ENCODE results near the gene HNF1B. TPM values are rescaled to one million over a fixed set of nuclear protein-coding genes. Genes with fewer than 3 reads are reported as not detected.

The HNF1B gene
- total and polyA plus RNA-seq, 4 donors = 1.6 to 5.7 (median 4.5) TPM

GRCh38 chr17:37664214-37664613 lies 80.6 kb downstream of the HNF1B start:
- no peaks in the 10 kb centered on the region for H3K9me3 ChIP-seq (ENCODE audit: control insufficient read depth in 4 of 4, low read length in 3 of 4)
- no peak overlapping the region for H3K27ac ChIP-seq (ENCODE audit: low read depth in 1 of 2, low read length in 2 of 2)
- no peak overlapping the region for H3K9ac ChIP-seq (ENCODE audit: low read depth in 1 of 2, low read length in 2 of 2)
- DNase-seq (ENCODE audit: low spot score) = no peak
- WGBS = 92% methylated on average over 3 of the region's 3 CpGs
- no peaks in the 10 kb centered on the region for H3K27me3 ChIP-seq (ENCODE audit: control insufficient read depth in 4 of 4, insufficient read depth in 4 of 4, low read length in 3 of 4)
- H3K4me3 ChIP-seq (ENCODE audit: low read depth in 1 of 3, low read length in 3 of 3) = no peak overlapping the region
- H3K4me1 ChIP-seq (ENCODE audit: control insufficient read depth in 4 of 4, insufficient read depth in 4 of 4, low read length in 3 of 4) = peaks cover 0 to 2% (median 0%) of the 10 kb centered on the region in 4 donors
- no peaks in the 10 kb centered on the region for H3K36me3 ChIP-seq (ENCODE audit: control insufficient read depth in 4 of 4, insufficient read depth in 3 of 4, low read depth in 1 of 4, low read length in 3 of 4)
- TF ChIP-seq JUND (IDR thresholded peaks at IDR 0.05) (no peak), ZBTB33 (IDR thresholded peaks at IDR 0.05) (no peak), RAD21 (IDR thresholded peaks at IDR 0.05) (no peak), ATF3 (IDR thresholded peaks at IDR 0.05) (no peak), YY1 (IDR thresholded peaks at IDR 0.05) (no peak), TAF1 (conservative IDR thresholded peaks at IDR 0.05) (no peak), NR2F2 (IDR thresholded peaks at IDR 0.05) (no peak), MAX (IDR thresholded peaks at IDR 0.05) (no peak), GABPA (IDR thresholded peaks at IDR 0.05 in 1 of 2, conservative IDR thresholded peaks at IDR 0.05 in 1 of 2) (no peak), EGR1 (IDR thresholded peaks at IDR 0.05; ENCODE audit: low read depth in 2 of 2) (no peak), FOXA1 (IDR thresholded peaks at IDR 0.05) (no peak), HNF4A (conservative IDR thresholded peaks at IDR 0.05) (no peak), REST (IDR thresholded peaks at IDR 0.05) (no peak), RXRA (IDR thresholded peaks at IDR 0.05) (no peak), SP1 (IDR thresholded peaks at IDR 0.05) (no peak), FOXA2 (IDR thresholded peaks at IDR 0.05) (no peak), CTCF (IDR thresholded peaks at IDR 0.05; ENCODE audit: low read depth, low read length, missing input control) (no peak), HNF4G (IDR thresholded peaks at IDR 0.05) (no peak)
